HG03066 (cell line): ENCODE data around the gene ZNF521.

Experiments
- ATAC-seq: cut with Tn5 transposase; IDR thresholded peaks from one replicate; pipeline ENCODE4 v1.9.1; 2021; ENCODE audit warnings: low read depth; ENCODE audit not compliant: unreplicated experiment

Gene ZNF521

GRCh38 chr18:25231327-25231691 lies 120.7 kb downstream of the ZNF521 start:
- ATAC-seq, result no peak

GRCh38 chr18:25230658-25231326 lies 121.2 kb downstream of the ZNF521 start:
- peak; percentile 72 for ATAC-seq

GRCh38 chr18:25229920-25230319 lies 122.0 kb downstream of the ZNF521 start:
- ATAC-seq, result no peak

GRCh38 chr18:25229081-25229480 lies 122.9 kb downstream of the ZNF521 start:
- no peak for ATAC-seq

- no peak for ATAC-seq
Measured at GRCh38 chr18:25228410-25228809, 123.6 kb downstream of the ZNF521 start.

- no peak for ATAC-seq
Measured at GRCh38 chr18:25225151-25225550, 126.8 kb downstream of the ZNF521 start.

GRCh38 chr18:25223899-25224886 lies 127.8 kb downstream of the ZNF521 start:
- ATAC-seq, result no peak

- ATAC-seq, result no peak
Measured at GRCh38 chr18:25223211-25223610, 128.8 kb downstream of the ZNF521 start.

GRCh38 chr18:25222648-25223047 lies 129.3 kb downstream of the ZNF521 start:
- no peak for ATAC-seq

- ATAC-seq, result no peak
Measured at GRCh38 chr18:25210622-25211021, 141.3 kb downstream of the ZNF521 start.

GRCh38 chr18:25192065-25192464 lies 159.9 kb downstream of the ZNF521 start:
- ATAC-seq, result no peak

GRCh38 chr18:25190472-25190871 lies 161.5 kb downstream of the ZNF521 start:
- peak; percentile 65 for ATAC-seq

GRCh38 chr18:25189391-25190185 lies 162.4 kb downstream of the ZNF521 start:
- no peak for ATAC-seq

GRCh38 chr18:25187521-25188192 lies 164.3 kb downstream of the ZNF521 start:
- no peak for ATAC-seq

- ATAC-seq, result no peak
Measured at GRCh38 chr18:25186871-25187270, 165.1 kb downstream of the ZNF521 start.

GRCh38 chr18:25181993-25182392 lies 170.0 kb downstream of the ZNF521 start:
- ATAC-seq, result no peak

GRCh38 chr18:25181581-25181980 lies 170.4 kb downstream of the ZNF521 start:
- no peak for ATAC-seq

GRCh38 chr18:25180973-25181548 lies 170.9 kb downstream of the ZNF521 start:
- ATAC-seq, result no peak

GRCh38 chr18:25177631-25178030 lies 174.3 kb downstream of the ZNF521 start:
- ATAC-seq, result no peak

GRCh38 chr18:25176518-25177042 lies 175.4 kb downstream of the ZNF521 start:
- no peak for ATAC-seq
